Spleen (tissue), 7 donors: ENCODE data around the gene HUS1.

Experiments
- POLR2A ChIP-seq, 3 donors: fragments of 450-650 bp; IDR thresholded peaks; one replicate each; pipeline ENCODE4 v1.5.1; 2017; ENCODE audit warnings: antibody characterized with exemption in 3 of 3, mild to moderate bottlenecking in 1 of 3
- TF ChIP-seq, protein P1 (sequence below), 11 experiments: fragments of 200-600 bp in 7 of 11; fragments of 450-650 bp in 4 of 11; sonication (generic) in 4 of 11; IDR thresholded peaks in 8 of 11; conservative IDR thresholded peaks in 3 of 11; 1 replicate in 7 of 11; 2 replicates in 4 of 11; pipeline versions ENCODE4 v1.4.0 to v1.8.0; 2016 to 2021; ENCODE audit warnings: antibody characterized with exemption in 11 of 11, inconsistent platforms in 4 of 11, mild to moderate bottlenecking in 1 of 11
- donor health status: DM: no; HTN: no; CAD: no; lungs with moderate emphysema.
- donor health status: DM: no; HTN: no; CAD: no.
- donor health status: DM: no; HTN: no; CAD: no.

DNA sequence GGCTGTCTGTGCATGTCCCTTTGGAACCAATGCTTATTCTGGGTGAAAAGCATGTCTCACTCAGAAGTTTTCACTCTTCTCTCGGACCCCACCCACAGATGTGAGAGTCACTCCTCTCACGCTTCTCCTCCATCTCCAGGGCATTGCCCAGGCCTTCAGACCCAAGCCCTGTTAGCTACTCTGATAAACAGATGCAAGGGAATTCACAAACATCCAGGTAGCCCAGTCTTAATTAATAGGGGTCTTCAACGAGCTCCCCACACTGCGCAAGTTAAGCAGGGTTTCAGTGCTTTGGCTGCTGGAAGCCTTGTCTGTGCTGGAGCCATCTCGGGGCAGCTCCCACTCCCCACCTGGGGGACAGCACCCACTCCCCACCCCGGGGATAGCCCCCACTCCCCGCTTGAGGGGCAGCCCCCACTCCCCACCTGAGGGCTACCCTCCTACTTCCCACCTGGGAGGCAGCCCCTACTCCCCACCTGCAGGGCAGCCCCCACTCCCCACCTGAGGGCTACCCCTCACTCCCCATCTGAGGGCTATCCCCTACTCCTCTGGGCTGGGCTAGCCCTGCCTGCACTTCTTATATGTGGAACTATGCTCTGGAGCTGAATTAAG is 39.9 kb downstream of the HUS1 start:
- no peak for TF ChIP-seq POLR2A (IDR thresholded peaks at IDR 0.05)
- TF ChIP-seq, protein P1, sequence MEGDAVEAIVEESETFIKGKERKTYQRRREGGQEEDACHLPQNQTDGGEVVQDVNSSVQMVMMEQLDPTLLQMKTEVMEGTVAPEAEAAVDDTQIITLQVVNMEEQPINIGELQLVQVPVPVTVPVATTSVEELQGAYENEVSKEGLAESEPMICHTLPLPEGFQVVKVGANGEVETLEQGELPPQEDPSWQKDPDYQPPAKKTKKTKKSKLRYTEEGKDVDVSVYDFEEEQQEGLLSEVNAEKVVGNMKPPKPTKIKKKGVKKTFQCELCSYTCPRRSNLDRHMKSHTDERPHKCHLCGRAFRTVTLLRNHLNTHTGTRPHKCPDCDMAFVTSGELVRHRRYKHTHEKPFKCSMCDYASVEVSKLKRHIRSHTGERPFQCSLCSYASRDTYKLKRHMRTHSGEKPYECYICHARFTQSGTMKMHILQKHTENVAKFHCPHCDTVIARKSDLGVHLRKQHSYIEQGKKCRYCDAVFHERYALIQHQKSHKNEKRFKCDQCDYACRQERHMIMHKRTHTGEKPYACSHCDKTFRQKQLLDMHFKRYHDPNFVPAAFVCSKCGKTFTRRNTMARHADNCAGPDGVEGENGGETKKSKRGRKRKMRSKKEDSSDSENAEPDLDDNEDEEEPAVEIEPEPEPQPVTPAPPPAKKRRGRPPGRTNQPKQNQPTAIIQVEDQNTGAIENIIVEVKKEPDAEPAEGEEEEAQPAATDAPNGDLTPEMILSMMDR (IDR thresholded peaks at IDR 0.05 in 8 of 11, conservative IDR thresholded peaks at IDR 0.05 in 3 of 11) = no peak
